Ovary (tissue), 3 donors: ENCODE data around the gene ADGRE2.

Experiments used
- EP300 ChIP-seq: sonication (generic); formaldehyde crosslinking; IDR thresholded peaks from one replicate; pipeline ENCODE4 v1.6.1; 2017; ENCODE audit warnings: antibody characterized with exemption
- POLR2A ChIP-seq: fragments of 450-650 bp; IDR thresholded peaks from one replicate; pipeline ENCODE4 v1.6.1; 2017; ENCODE audit warnings: antibody characterized with exemption, mild to moderate bottlenecking, moderate library complexity
- TF ChIP-seq, protein P1 (sequence below), 3 donors: fragments of 450-650 bp in 2 of 3; fragments of 200-600 bp in 1 of 3; IDR thresholded peaks; one replicate each; pipeline versions ENCODE4 v1.5.1 to v1.8.0; 2016 to 2022; ENCODE audit warnings: antibody characterized with exemption in 3 of 3, mild to moderate bottlenecking in 1 of 3
- donor health status: DM: no; HTN: no; CAD: no.

DNA sequence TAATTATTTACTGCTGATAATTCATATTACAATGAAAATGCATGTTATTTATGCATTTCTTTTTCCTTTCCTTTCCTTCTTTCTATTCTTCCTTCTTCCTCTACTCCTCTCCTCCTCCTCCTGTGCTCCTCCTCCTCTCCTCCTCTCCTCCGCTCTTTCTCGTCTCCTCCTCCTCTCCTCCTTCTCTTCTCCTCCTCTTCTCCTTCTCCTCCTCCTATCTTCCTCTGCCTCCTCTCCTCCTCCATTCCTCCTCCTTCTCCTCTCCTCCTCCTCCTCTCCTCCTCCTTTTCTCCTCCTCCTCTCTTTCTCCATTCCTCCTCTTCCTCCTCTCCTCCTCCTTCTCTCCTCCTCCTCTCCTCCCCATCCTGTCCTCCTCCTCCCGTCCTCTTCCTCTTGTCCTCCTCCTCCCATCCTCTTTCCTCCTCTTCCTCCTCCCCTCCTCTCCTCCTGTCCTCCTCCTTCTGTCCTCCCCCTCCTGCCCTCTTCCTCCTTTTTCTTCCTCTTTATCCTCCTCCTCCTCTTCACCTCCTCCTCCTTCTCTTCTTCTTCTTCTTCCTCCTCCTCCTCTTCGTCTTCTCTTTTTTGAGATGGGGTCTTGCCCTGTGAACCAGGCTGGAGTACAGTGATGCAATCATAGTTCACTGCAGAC, 14.7 kb downstream of the ADGRE2 start:
- TF ChIP-seq POLR2A: no peak
- TF ChIP-seq, protein P1, sequence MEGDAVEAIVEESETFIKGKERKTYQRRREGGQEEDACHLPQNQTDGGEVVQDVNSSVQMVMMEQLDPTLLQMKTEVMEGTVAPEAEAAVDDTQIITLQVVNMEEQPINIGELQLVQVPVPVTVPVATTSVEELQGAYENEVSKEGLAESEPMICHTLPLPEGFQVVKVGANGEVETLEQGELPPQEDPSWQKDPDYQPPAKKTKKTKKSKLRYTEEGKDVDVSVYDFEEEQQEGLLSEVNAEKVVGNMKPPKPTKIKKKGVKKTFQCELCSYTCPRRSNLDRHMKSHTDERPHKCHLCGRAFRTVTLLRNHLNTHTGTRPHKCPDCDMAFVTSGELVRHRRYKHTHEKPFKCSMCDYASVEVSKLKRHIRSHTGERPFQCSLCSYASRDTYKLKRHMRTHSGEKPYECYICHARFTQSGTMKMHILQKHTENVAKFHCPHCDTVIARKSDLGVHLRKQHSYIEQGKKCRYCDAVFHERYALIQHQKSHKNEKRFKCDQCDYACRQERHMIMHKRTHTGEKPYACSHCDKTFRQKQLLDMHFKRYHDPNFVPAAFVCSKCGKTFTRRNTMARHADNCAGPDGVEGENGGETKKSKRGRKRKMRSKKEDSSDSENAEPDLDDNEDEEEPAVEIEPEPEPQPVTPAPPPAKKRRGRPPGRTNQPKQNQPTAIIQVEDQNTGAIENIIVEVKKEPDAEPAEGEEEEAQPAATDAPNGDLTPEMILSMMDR (IDR thresholded peaks at IDR 0.05): no peak
- TF ChIP-seq EP300: no peak
